ENCODE results near the gene PIAS1.

The PIAS1 gene

DNA sequence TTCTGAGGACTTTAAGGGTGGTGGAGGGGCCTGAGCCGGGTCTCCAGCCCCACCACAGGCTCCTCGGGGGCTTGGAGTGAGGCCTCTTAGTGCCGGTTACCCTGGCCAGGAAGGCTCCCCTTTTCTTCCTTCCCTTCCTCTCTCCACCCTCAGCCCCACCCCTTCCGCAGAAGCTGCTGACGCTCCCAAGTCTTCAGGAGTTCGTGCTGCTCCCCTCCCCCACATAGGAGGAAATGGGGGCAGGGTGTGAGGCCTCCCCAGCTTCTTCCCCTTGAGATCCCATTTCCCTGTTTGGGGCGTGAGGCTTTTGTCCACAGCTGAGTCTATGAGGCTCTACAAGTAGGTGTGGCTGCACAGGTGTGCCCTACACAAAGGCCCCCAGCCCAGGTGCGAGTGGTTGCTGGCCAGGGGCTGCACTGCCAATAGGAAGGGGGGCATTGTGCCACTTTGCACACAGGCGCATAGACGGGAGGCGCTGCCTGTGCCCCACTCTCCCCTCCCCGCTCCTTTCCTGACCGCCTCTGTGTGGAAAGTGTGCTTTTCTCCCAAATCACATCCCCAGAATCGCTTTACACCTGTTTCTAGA, 151.9 kb downstream of the PIAS1 start:
- no peak overlapping the region for H3K4me3 ChIP-seq (replicated peaks in 1 of 2; ENCODE audit: low read depth in 2 of 2, low read length in 2 of 2)
- DNase-seq (ENCODE audit: low read depth in 2 of 2) = no peak
- TF ChIP-seq, protein P1, sequence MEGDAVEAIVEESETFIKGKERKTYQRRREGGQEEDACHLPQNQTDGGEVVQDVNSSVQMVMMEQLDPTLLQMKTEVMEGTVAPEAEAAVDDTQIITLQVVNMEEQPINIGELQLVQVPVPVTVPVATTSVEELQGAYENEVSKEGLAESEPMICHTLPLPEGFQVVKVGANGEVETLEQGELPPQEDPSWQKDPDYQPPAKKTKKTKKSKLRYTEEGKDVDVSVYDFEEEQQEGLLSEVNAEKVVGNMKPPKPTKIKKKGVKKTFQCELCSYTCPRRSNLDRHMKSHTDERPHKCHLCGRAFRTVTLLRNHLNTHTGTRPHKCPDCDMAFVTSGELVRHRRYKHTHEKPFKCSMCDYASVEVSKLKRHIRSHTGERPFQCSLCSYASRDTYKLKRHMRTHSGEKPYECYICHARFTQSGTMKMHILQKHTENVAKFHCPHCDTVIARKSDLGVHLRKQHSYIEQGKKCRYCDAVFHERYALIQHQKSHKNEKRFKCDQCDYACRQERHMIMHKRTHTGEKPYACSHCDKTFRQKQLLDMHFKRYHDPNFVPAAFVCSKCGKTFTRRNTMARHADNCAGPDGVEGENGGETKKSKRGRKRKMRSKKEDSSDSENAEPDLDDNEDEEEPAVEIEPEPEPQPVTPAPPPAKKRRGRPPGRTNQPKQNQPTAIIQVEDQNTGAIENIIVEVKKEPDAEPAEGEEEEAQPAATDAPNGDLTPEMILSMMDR (IDR thresholded peaks at IDR 0.05; ENCODE audit: low read depth, low read length) = no peak

DNA sequence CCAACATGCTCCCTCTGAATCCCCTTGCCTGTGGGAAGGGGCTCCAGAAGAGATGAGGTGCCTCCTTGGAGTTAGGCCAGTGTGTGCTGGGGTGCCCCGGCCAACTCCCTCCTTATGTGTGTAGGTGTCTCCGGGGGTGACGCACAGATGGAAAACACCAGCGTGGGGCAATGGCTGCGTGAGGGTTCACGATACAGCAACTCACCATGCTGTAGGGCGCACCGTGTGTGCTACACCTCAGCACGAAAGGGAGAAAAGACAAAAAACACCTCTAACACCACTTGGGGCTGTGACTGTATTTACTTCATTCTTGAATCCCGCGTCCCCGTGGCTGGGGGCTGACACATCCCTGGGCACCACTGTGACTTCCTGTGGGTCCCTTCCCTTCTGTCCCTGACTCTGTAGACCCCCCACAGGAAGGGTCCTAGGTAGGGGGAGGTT, 152.6 kb downstream of the PIAS1 start:
- no peak for DNase-seq (ENCODE audit: low read depth in 2 of 2)
- TF ChIP-seq, protein P1 (IDR thresholded peaks at IDR 0.05; ENCODE audit: low read depth, low read length) = no peak
- no peak overlapping the region for H3K4me3 ChIP-seq (replicated peaks in 1 of 2; ENCODE audit: low read depth in 2 of 2, low read length in 2 of 2)

DNA sequence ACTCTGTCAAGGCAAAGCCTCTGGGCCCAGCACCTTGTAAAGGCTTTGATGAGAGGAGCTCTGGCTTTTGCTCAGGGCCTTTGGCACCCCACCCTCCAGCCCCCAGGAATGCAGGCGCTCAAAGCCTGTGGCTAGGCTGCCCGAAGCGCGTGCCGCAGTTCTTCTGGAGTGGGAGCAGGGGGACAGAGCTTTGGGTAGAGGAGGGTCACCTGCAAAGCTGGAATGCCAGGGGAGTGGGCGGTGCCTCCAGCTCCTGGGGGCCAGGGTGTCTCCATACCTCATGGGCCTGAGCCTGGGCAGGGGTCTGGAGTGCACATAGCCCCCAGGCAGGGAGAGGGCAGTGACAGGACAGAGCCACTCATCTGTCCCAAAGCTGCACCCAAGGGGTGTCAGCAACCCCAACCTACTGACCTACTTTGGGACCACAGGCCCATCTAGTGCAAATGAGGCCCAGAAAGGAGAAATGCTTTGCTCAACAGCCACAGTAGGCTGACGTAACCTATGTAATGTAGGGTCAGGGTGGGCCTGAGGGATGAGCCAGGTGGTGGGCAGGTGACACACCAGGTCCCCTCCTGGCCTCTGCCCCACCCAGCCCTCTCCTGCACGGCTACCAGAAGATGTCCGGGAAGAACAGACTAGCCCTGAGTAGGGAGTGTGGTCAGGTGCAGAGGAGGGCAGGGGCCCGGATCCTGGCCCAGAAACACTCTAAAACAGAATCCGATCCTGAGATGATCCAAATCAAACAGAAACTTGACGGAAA, 153.2 kb downstream of the PIAS1 start:
- DNase-seq (ENCODE audit: low read depth in 2 of 2) = no peak

DNA sequence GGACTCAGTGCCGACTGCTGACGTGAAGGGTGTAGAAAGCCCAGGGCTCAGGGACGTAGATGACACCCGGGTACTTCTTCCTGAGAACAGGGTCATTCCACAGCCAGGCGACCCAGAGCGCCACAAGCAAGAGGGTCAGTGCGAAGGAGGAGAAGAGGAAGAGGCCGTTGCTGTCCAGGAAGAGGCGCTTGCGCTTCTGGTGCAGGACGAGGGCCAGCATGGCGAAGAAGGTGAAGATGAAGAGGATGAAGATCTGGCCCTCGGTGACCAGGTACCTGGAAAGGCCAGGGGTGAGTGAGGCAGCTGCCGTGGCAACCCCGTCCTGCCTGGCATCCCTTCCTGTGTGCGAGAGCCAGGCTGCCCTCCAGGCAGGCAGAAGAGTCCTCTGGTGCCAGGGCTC, 154.0 kb downstream of the PIAS1 start:
- TF ChIP-seq, protein P1 (IDR thresholded peaks at IDR 0.05; ENCODE audit: low read depth, low read length) = no peak
- no peak for DNase-seq (ENCODE audit: low read depth in 2 of 2)
- H3K4me3 ChIP-seq (replicated peaks in 1 of 2; ENCODE audit: low read depth in 2 of 2, low read length in 2 of 2) = no peak overlapping the region

More for the DNA sequence above, 153.2 kb downstream of the PIAS1 start:
- TF ChIP-seq, protein P1 (IDR thresholded peaks at IDR 0.05; ENCODE audit: low read depth, low read length) = no peak
- no peak overlapping the region for H3K4me3 ChIP-seq (replicated peaks in 1 of 2; ENCODE audit: low read depth in 2 of 2, low read length in 2 of 2)

DNA sequence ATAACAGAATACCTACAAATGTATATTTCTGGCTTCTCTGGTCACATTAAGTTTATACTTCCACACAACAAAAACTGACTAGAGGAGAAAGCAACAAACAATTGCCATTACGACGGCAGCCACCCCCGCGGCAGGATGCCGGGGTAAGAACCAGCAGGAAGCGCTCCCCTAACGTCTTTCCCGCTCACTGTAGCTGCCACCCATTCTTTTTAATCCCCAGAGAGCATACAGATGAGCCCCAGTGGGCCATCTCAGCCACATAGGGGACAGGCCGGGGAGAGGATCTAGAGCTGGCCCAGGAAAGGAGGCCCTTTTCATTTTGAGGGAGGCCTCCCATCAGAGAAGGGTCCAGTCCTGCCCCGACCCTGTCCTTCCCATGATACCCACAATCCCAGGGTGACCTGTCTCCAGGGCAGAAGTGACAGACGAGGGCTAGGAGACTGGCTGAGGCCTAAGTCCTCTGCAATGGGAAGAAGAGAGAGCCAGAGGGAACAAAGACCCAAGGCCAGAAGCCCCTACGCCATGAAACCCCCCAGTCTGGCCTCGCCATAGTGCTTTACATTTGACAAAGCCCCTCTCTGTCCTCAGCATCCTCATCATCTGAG, 154.6 kb downstream of the PIAS1 start:
- TF ChIP-seq, protein P1 (IDR thresholded peaks at IDR 0.05; ENCODE audit: low read depth, low read length) = no peak
- DNase-seq (ENCODE audit: low read depth in 2 of 2) = no peak
- H3K4me3 ChIP-seq (replicated peaks in 1 of 2; ENCODE audit: low read depth in 2 of 2, low read length in 2 of 2) = no peak overlapping the region

DNA sequence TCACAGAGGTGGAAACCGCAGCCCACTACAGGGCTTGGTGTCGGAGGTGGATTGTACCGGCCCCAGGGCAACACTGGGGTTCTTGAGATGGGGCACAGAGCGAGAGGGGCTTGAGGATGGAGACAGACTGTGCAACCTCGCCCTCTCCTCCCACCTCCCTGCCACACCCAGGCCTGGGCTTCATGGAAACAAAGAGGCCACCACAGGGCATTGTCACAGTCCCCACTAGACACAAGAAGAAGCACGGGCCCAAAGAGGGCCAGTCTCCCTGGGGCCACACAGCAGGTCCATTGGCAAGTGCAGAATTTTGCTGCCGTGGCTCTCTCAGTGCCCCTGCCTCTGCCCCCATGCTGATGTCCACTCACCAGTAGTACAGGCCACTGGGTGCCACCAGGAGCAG, 155.2 kb downstream of the PIAS1 start:
- TF ChIP-seq, protein P1 (IDR thresholded peaks at IDR 0.05; ENCODE audit: low read depth, low read length) = no peak
- DNase-seq (ENCODE audit: low read depth in 2 of 2) = no peak
- no peak overlapping the region for H3K4me3 ChIP-seq (replicated peaks in 1 of 2; ENCODE audit: low read depth in 2 of 2, low read length in 2 of 2)
